ENCODE measurements around the gene LTBP3. TPM values are rescaled to one million over a fixed set of nuclear protein-coding genes. Genes with fewer than 3 reads are reported as not detected.

LTBP3 gene
- polyA plus RNA-seq, 1 experiment: 25.3 TPM

DNA sequence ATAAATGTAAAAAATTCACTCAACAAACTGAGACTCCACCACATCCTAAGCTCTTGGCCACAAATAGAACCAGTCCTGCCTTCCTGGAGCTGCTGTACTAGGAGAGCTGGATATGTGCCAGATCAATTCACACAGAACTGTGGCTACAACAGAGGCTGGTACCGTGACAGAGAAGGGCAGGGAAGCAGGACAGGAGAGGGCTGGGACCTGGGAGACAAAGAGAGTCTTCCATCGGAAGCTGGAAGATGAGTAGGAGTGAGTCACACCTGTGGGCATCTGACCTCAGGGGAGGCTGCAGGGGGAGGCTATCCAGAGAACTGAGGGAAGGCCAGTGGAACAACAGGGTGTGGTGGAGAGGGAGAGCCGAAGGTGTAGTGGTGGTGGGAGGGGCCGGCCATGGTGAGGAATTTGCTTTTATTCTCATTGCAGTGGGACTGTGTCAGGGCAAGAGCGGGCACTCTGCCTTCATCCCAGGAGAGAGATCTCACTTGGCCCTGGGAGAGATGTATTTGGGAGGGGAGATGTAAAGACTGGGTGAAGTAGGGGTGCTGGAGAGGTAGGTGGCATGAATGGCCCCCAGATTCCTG lies 1.9 kb upstream of the LTBP3 start:
- TF ChIP-seq, protein P1, sequence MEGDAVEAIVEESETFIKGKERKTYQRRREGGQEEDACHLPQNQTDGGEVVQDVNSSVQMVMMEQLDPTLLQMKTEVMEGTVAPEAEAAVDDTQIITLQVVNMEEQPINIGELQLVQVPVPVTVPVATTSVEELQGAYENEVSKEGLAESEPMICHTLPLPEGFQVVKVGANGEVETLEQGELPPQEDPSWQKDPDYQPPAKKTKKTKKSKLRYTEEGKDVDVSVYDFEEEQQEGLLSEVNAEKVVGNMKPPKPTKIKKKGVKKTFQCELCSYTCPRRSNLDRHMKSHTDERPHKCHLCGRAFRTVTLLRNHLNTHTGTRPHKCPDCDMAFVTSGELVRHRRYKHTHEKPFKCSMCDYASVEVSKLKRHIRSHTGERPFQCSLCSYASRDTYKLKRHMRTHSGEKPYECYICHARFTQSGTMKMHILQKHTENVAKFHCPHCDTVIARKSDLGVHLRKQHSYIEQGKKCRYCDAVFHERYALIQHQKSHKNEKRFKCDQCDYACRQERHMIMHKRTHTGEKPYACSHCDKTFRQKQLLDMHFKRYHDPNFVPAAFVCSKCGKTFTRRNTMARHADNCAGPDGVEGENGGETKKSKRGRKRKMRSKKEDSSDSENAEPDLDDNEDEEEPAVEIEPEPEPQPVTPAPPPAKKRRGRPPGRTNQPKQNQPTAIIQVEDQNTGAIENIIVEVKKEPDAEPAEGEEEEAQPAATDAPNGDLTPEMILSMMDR (IDR thresholded peaks at IDR 0.05; ENCODE audit: low read depth, low read length): no peak
- Histone ChIP-seq H3K4me3 (ENCODE audit: low read depth, low read length) (no peak overlapping the region), H3K9me3 (ENCODE audit: control insufficient read depth, insufficient read depth, low read length) (no peaks in the 10 kb centered on the region), H3K27ac (ENCODE audit: low read depth, low read length) (peak overlapping the region; percentile 34), H3K27me3 (ENCODE audit: control insufficient read depth, insufficient read depth, low read length) (no peaks in the 10 kb centered on the region)
- no peak for DNase-seq (ENCODE audit: low read depth, low spot score)
- ChIA-PET POLR2A (interaction anchor here (0.6 to 2.3 kb wide), 6 partner anchors 10 to 293 kb away, joined by 3 to 8 read pairs (median 4); partner anchors contain the start of genes NEAT1 and ZNRD2), CTCF (interaction anchor here (0.7 to 3.0 kb wide), 6 partner anchors 8 to 169 kb away, joined by 3 to 28 read pairs (median 6); partner anchors contain the start of genes FAM89B and ZNRD2)

DNA sequence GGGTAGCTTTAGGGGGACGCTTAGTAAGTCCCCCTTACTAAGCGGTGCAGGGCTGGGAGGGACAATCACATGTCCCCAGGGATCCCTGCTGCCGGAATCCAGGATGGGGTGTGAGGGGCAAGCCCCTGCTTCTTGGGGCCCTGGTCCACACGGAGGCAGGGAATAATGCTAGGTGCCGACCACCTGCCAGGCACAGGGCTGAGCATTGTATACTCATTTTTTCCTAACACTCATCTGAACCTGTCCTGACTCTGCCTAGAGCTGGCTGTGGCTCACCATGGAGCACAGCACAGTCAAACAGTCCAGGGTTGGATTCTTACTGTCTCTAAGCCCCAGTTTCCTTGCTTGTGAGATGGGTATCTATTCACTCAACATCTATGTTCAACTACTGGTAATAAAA lies 1.4 kb upstream of the LTBP3 start:
- ChIA-PET CTCF (interaction anchor here (0.7 to 2.4 kb wide), 4 partner anchors 12 to 169 kb away, joined by 3 to 9 read pairs (median 4); no protein-coding TSS in a partner anchor), POLR2A (interaction anchor here (0.6 to 2.3 kb wide), 5 partner anchors 10 to 302 kb away, joined by 3 to 7 read pairs (median 4); partner anchors contain the start of genes FAM89B and ZNRD2)
- DNase-seq (ENCODE audit: low read depth, low spot score): no peak
- TF ChIP-seq, protein P1 (IDR thresholded peaks at IDR 0.05; ENCODE audit: low read depth, low read length): no peak
- peak overlapping the region; percentile 75 for H3K27ac ChIP-seq (ENCODE audit: low read depth, low read length)
- no peak overlapping the region for H3K4me3 ChIP-seq (ENCODE audit: low read depth, low read length)
- no peaks in the 10 kb centered on the region for H3K27me3 ChIP-seq (ENCODE audit: control insufficient read depth, insufficient read depth, low read length)
- H3K9me3 ChIP-seq (ENCODE audit: control insufficient read depth, insufficient read depth, low read length): no peaks in the 10 kb centered on the region

DNA sequence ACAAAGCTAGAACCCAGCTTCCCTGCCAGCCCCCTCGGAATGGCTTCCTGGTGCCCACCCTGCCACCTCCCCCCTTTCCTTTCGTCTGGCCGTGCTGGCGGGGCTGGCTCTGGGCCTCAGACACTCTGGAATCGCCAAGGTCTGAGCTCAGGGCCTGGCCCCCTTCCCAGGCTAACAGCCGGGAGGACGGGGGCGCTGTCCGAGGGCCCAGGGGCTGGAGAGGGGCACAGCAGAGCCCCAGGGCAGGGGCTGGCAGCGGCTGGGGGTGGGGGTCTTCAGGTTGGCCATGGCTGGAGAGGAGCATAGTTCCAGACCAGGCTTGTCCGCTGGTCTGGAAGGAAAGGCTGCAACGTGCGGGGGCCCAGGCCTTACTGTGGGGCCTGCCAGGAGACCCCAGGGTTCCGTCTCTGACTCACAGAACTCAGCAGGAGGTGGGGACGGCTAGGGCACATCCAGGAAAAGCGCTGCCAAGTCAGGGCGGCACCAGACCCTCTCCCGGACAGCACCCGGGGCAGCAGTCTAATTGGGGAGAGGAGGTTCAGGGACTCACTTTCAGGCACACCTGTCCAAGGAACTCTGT lies 861 bp upstream of the LTBP3 start:
- Histone ChIP-seq H3K27me3 (ENCODE audit: control insufficient read depth, insufficient read depth, low read length) (no peaks in the 10 kb centered on the region), H3K9me3 (ENCODE audit: control insufficient read depth, insufficient read depth, low read length) (no peaks in the 10 kb centered on the region), H3K27ac (ENCODE audit: low read depth, low read length) (peak overlapping the region; percentile 75), H3K4me3 (ENCODE audit: low read depth, low read length) (peak overlapping the region; percentile 40)
- CTCF ChIA-PET: interaction anchor here (0.7 to 2.4 kb wide), 4 partner anchors 12 to 168 kb away, joined by 3 to 9 read pairs (median 4); no protein-coding TSS in a partner anchor
- TF ChIP-seq, protein P1 (IDR thresholded peaks at IDR 0.05; ENCODE audit: low read depth, low read length): no peak
- POLR2A ChIA-PET: interaction anchor here (0.6 to 2.3 kb wide), 5 partner anchors 11 to 302 kb away, joined by 3 to 7 read pairs (median 3); partner anchors contain the start of genes DPF2, FAM89B and ZNRD2
- no peak for DNase-seq (ENCODE audit: low read depth, low spot score)

- peak overlapping the region; percentile 70 for H3K27ac ChIP-seq (ENCODE audit: low read depth, low read length)
- TF ChIP-seq, protein P1 (IDR thresholded peaks at IDR 0.05; ENCODE audit: low read depth, low read length): no peak
- H3K27me3 ChIP-seq (ENCODE audit: control insufficient read depth, insufficient read depth, low read length): no peaks in the 10 kb centered on the region
- no peak for DNase-seq (ENCODE audit: low read depth, low spot score)
- H3K4me3 ChIP-seq (ENCODE audit: low read depth, low read length): peak overlapping the region; percentile 71
- CTCF ChIA-PET: interaction anchor here (0.7 to 1.3 kb wide), 2 partner anchors 15 to 17 kb away, joined by 4 to 10 read pairs; partner anchors contain the start of gene FAM89B
- H3K9me3 ChIP-seq (ENCODE audit: control insufficient read depth, insufficient read depth, low read length): no peaks in the 10 kb centered on the region; the same call in 1 of the 2 replicates
- POLR2A ChIA-PET: interaction anchor here (0.9 to 1.1 kb wide), 2 partner anchors 17 to 135 kb away, joined by 5 read pairs; partner anchors contain the start of gene NEAT1
Observed at GRCh38 chr11:65557280-65558001, 718 bp downstream of the LTBP3 start.
